SU-DHL-6 (cell line): ENCODE results near the gene EXOC6B.
"Not testable (repeated sequence)": the region's sequence is repeated elsewhere in the genome, so short reads cannot be mapped to it uniquely, and the experiment has no call there.

Experiments
- H2AFZ ChIP-seq: fragments of 200-600 bp; sonication (generic); 2 replicates; pipeline ENCODE4 v1.6.1; 2014; ENCODE audit warnings: low read depth, mild to moderate bottlenecking, moderate library complexity, mixed read lengths, antibody characterized with exemption, low read length; ENCODE audit not compliant: severe bottlenecking
- H3F3A ChIP-seq: fragments of 200-600 bp; shearing (Covaris generic); 2 replicates; pipeline ENCODE4 v1.6.0; 2016; ENCODE audit warnings: antibody characterized with exemption, mild to moderate bottlenecking; ENCODE audit not compliant: insufficient read depth
- H3K27ac ChIP-seq: fragments of 200-600 bp; sonication (generic); 2 replicates; pipeline ENCODE4 v1.5.1; 2016; ENCODE audit warnings: low read depth, mild to moderate bottlenecking, low read length, moderate library complexity, mixed read lengths
- H3K27me3 ChIP-seq: fragments of 200-600 bp; sonication (generic), shearing (Covaris generic); 2 replicates; pipeline ENCODE4 v1.6.0; 2014; ENCODE audit warnings: mild to moderate bottlenecking, low read length
- H3K36me3 ChIP-seq: fragments of 200-600 bp; sonication (generic); 2 replicates; pipeline ENCODE4 v1.6.1; 2014; ENCODE audit warnings: mild to moderate bottlenecking, low read length, mixed read lengths
- H3K4me2 ChIP-seq: fragments of 300-600, 200-600 bp; shearing (Covaris generic), sonication (generic); 2 replicates; pipeline ENCODE4 v1.6.0; 2014; ENCODE audit warnings: low read length, low read depth, mild to moderate bottlenecking; ENCODE audit not compliant: poor library complexity, severe bottlenecking
- H3K4me3 ChIP-seq: fragments of 200-600 bp; sonication (generic); 2 replicates; pipeline ENCODE4 v1.5.1; 2014; ENCODE audit warnings: antibody characterized with exemption, low read length, mild to moderate bottlenecking, mixed read lengths; ENCODE audit not compliant: insufficient read depth, poor library complexity, severe bottlenecking
- H3K79me2 ChIP-seq: fragments of 200-600 bp; sonication (generic); 2 replicates; pipeline ENCODE4 v1.6.1; 2014; ENCODE audit warnings: mild to moderate bottlenecking, low read length, moderate library complexity; ENCODE audit not compliant: insufficient read depth
- H3K9ac ChIP-seq: fragments of 200-600 bp; sonication (generic); 2 replicates; pipeline ENCODE4 v1.7.0; 2014; ENCODE audit warnings: mild to moderate bottlenecking, low read length
- H3K9me2 ChIP-seq: fragments of 200-600 bp; sonication (generic); replicated peaks from 2 replicates; pipeline ENCODE4 v1.6.1; 2014; ENCODE audit warnings: low read length; ENCODE audit not compliant: insufficient read depth
- H3K9me3 ChIP-seq: fragments of 200-600 bp; sonication (generic); 2 replicates; pipeline ENCODE4 v1.6.1; 2014; ENCODE audit warnings: low read length, mixed read lengths; ENCODE audit not compliant: insufficient read depth
- H4K20me1 ChIP-seq: fragments of 200-600 bp; sonication (generic); 2 replicates; pipeline ENCODE4 v1.6.1; 2014; ENCODE audit warnings: low read depth, mild to moderate bottlenecking, antibody characterized with exemption, low read length, moderate library complexity, mixed read lengths
- CTCF ChIP-seq: fragments of 200-600 bp; sonication (generic); IDR thresholded peaks from one replicate; pipeline ENCODE4 v1.5.1; 2017; ENCODE audit warnings: antibody characterized with exemption, mild to moderate bottlenecking, low read length, moderate library complexity; ENCODE audit not compliant: insufficient read depth, poor library complexity, severe bottlenecking
- EZH2phosphoT487 ChIP-seq: fragments of 200-600 bp; sonication (generic), shearing (Covaris generic); conservative IDR thresholded peaks from 2 replicates; pipeline ENCODE4 v1.6.1; 2018; ENCODE audit warnings: mild to moderate bottlenecking, antibody characterized with exemption, low read length, moderate library complexity, mixed read lengths

Gene EXOC6B

GRCh38 chr2:72562451-72563153, 263.2 kb downstream of the EXOC6B start:
- no peak overlapping the region for H2AFZ ChIP-seq
- no peaks in the 10 kb centered on the region for H3F3A ChIP-seq
- H3K27me3 ChIP-seq, result no peaks in the 10 kb centered on the region
- no peak overlapping the region for H3K4me2 ChIP-seq
- no peaks in the 10 kb centered on the region for H4K20me1 ChIP-seq
- no peak overlapping the region for H3K9ac ChIP-seq
- no peaks in the 10 kb centered on the region for H3K9me3 ChIP-seq
- no peaks in the 10 kb centered on the region for H3K9me2 ChIP-seq
- no peak for TF ChIP-seq CTCF
- no peak for TF ChIP-seq EZH2phosphoT487
- no peaks in the 10 kb centered on the region for H3K79me2 ChIP-seq
- no peak overlapping the region for H3K4me3 ChIP-seq
- H3K36me3 ChIP-seq, result no peaks in the 10 kb centered on the region
- H3K27ac ChIP-seq, result no peak overlapping the region

GRCh38 chr2:72561621-72562318, 264.1 kb downstream of the EXOC6B start:
- H2AFZ ChIP-seq, result no peak overlapping the region
- no peaks in the 10 kb centered on the region for H3K9me2 ChIP-seq
- H3K27ac ChIP-seq, result no peak overlapping the region
- H3K79me2 ChIP-seq, result no peaks in the 10 kb centered on the region
- H3K27me3 ChIP-seq, result no peaks in the 10 kb centered on the region
- H3K9ac ChIP-seq, result no peak overlapping the region
- no peaks in the 10 kb centered on the region for H3K9me3 ChIP-seq
- H3K4me3 ChIP-seq, result no peak overlapping the region
- no peak for TF ChIP-seq EZH2phosphoT487
- TF ChIP-seq CTCF, result no peak
- H3K36me3 ChIP-seq, result no peaks in the 10 kb centered on the region
- H3K4me2 ChIP-seq, result no peak overlapping the region
- H3F3A ChIP-seq, result no peaks in the 10 kb centered on the region
- H4K20me1 ChIP-seq, result no peaks in the 10 kb centered on the region

GRCh38 chr2:72555943-72556342, 269.9 kb downstream of the EXOC6B start:
- Histone ChIP-seq H3K9ac (no peak overlapping the region), H3F3A (no peaks in the 10 kb centered on the region), H3K27me3 (no peaks in the 10 kb centered on the region), H3K9me3 (no peaks in the 10 kb centered on the region), H3K27ac (no peak overlapping the region), H3K79me2 (no peaks in the 10 kb centered on the region), H3K36me3 (no peaks in the 10 kb centered on the region), H3K9me2 (no peaks in the 10 kb centered on the region), H2AFZ (no peak overlapping the region), H3K4me2 (no peak overlapping the region), H3K4me3 (no peak overlapping the region), H4K20me1 (no peaks in the 10 kb centered on the region)
- TF ChIP-seq EZH2phosphoT487, result no peak
- TF ChIP-seq CTCF, result no peak

GRCh38 chr2:72555363-72555762, 270.5 kb downstream of the EXOC6B start:
- H3K79me2 ChIP-seq, H3K4me3 ChIP-seq, H2AFZ ChIP-seq, H3K4me2 ChIP-seq, H3K27ac ChIP-seq, H3F3A ChIP-seq, H3K27me3 ChIP-seq, H3K9me2 ChIP-seq, H4K20me1 ChIP-seq, H3K9me3 ChIP-seq, H3K9ac ChIP-seq, H3K36me3 ChIP-seq: not testable (repeated sequence)

GRCh38 chr2:72554910-72555309, 270.9 kb downstream of the EXOC6B start:
- not testable (repeated sequence) for H3K9me2 ChIP-seq, H2AFZ ChIP-seq, H3K4me3 ChIP-seq, H3K27me3 ChIP-seq, H3K27ac ChIP-seq, H3K79me2 ChIP-seq, H3K9ac ChIP-seq, H3K4me2 ChIP-seq, H3K36me3 ChIP-seq, H4K20me1 ChIP-seq, H3F3A ChIP-seq, H3K9me3 ChIP-seq
